Measurements from ENCODE around the gene CORO6. TPM values are rescaled to one million over a fixed set of nuclear protein-coding genes. Genes with fewer than 3 reads are reported as not detected.
A peak's percentile ranks its signal among the peaks of the same experiment; 100 is the strongest.

Gene CORO6
- total RNA-seq, 3 donors from 2014 or later, result 6.6 to 21.3 (median 16.8) TPM

DNA sequence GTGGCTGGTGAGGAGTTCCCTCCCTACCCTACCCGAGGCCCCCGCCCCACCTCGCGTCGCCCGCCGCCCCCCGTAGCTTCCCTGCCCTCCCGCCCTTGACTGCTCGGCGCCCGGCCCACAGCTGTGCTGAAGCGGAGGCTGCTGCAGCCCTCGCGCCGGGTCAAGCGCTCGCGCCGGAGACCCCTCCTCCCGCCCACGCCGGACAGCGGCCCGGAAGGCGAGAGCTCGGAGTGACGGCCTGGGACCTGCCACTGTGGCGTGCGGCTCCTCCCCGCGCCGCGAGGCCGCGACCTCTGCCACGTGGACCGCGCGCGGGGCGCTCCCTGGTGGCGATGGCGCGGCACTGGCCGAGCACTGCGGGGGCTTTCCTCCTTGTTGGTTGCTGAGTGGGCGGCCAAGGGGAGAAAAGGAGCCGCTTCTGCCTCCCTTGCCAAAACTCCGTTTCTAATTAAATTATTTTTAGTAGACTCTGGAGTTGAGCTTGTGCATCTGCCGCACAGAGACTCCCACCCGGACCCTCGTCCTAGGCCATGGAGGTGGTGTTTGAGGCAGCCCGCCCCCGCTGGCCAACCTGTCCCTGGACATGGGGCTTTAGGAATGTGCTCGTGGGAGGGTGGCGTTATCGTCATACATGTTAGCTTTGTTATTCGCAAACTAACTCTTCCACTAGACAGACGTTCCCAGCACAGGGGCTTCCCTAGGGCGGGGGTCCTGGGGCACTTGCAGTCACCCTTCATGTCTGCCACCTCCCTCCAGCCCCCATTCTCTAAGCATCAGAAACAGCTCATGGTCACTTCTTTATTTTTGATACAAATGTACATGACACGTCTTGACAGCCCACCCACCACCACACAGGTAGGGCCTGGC lies 49.8 kb downstream of the CORO6 start:
- intact Hi-C loops (cut with DNase I; ENCODE audit: low total_unique reads), result no loop called here
- Histone ChIP-seq H3K4me1 (peaks cover 5 to 8% of the 10 kb centered on the region in 2 donors), H3K27ac (peak overlapping the region; percentile 14 to 39), H3K27me3 (no peaks in the 10 kb centered on the region), H3K4me3 (peak overlapping the region; percentile 28 to 62 (median 40)), H3K9me3 (no peaks in the 10 kb centered on the region), H3K36me3 (peaks cover 17% of the 10 kb centered on the region)
- TF ChIP-seq POLR2A (IDR thresholded peaks at IDR 0.05) (no peak), CTCF (IDR thresholded peaks at IDR 0.05) (peak; percentile 23 to 63 (median 53))
- peak in 1 of 2 donors; percentile 49 for DNase-seq (ENCODE audit: low spot score in 2 of 2)

GRCh38 chr17:29571883-29572681 lies 50.6 kb downstream of the CORO6 start:
- peak overlapping the region; percentile 28 to 62 (median 40) for H3K4me3 ChIP-seq
- peaks cover 17% of the 10 kb centered on the region for H3K36me3 ChIP-seq
- peak in 1 of 2 donors; percentile 43 for DNase-seq (ENCODE audit: low spot score in 2 of 2)
- H3K27ac ChIP-seq, result peak overlapping the region; percentile 14 to 39
- no peak for TF ChIP-seq POLR2A (IDR thresholded peaks at IDR 0.05)
- no peak for TF ChIP-seq CTCF (IDR thresholded peaks at IDR 0.05)
- no peak for TF ChIP-seq POLR2AphosphoS5 (IDR thresholded peaks at IDR 0.05)
- intact Hi-C loops (cut with DNase I; ENCODE audit: low total_unique reads), result no loop called here
- H3K9me3 ChIP-seq, result no peaks in the 10 kb centered on the region
- no peaks in the 10 kb centered on the region for H3K27me3 ChIP-seq
- H3K4me1 ChIP-seq, result peaks cover 5 to 8% of the 10 kb centered on the region in 2 donors

- no peak for TF ChIP-seq POLR2A (IDR thresholded peaks at IDR 0.05)
- TF ChIP-seq CTCF (IDR thresholded peaks at IDR 0.05), result no peak
- TF ChIP-seq POLR2AphosphoS5 (IDR thresholded peaks at IDR 0.05), result no peak
- H3K27me3 ChIP-seq, result no peaks in the 10 kb centered on the region
- intact Hi-C loops (cut with DNase I; ENCODE audit: low total_unique reads), result no loop called here
- peaks cover 14% of the 10 kb centered on the region for H3K36me3 ChIP-seq
- no peak for DNase-seq (ENCODE audit: low spot score in 2 of 2)
- H3K4me3 ChIP-seq, result no peak overlapping the region
- H3K9me3 ChIP-seq, result no peaks in the 10 kb centered on the region
- H3K27ac ChIP-seq, result peak overlapping the region; percentile 14 to 39
- H3K4me1 ChIP-seq, result peaks cover 5 to 8% of the 10 kb centered on the region in 2 donors
These were observed 51.2 kb downstream of the CORO6 start for GRCh38 chr17:29571486-29571882.

DNA sequence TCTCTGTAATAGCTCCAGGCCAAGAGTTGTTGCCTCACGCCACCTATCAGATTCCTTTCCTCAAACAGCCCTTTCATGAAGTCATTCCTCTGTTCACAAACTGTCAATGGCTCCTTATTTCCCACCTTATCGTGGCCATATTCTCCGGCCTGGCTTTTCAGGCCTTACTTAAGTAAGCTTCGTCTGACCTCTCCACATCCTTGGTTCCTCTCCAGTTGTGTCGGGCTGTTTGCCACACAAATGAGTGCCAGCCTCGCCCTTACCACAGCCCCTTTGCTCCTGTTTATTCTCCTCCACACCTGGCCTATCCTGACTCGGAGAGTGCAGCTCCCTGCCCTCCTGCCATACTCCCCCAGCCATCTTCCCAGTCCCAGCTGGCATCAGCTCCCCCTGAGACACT lies 52.2 kb downstream of the CORO6 start:
- Histone ChIP-seq H3K27ac (peak overlapping the region; percentile 39 to 91), H3K27me3 (no peaks in the 10 kb centered on the region), H3K36me3 (peaks cover 5% of the 10 kb centered on the region), H3K9me3 (no peaks in the 10 kb centered on the region), H3K4me3 (no peak overlapping the region), H3K4me1 (peaks cover 8 to 11% of the 10 kb centered on the region in 2 donors)
- DNase-seq (ENCODE audit: low spot score in 2 of 2), result peak; percentile 21 to 42
- TF ChIP-seq POLR2A (IDR thresholded peaks at IDR 0.05) (no peak), POLR2AphosphoS5 (IDR thresholded peaks at IDR 0.05) (no peak), CTCF (IDR thresholded peaks at IDR 0.05) (no peak)
- intact Hi-C loops (cut with DNase I; ENCODE audit: low total_unique reads), result no loop called here

Measured in breast epithelium (tissue), 4 donors.